Measurements from ENCODE around the gene SIGLEC6.

GRCh38 chr19:51552608-51552995 lies 21.1 kb upstream of the SIGLEC6 start:
- TF ChIP-seq, protein P1, sequence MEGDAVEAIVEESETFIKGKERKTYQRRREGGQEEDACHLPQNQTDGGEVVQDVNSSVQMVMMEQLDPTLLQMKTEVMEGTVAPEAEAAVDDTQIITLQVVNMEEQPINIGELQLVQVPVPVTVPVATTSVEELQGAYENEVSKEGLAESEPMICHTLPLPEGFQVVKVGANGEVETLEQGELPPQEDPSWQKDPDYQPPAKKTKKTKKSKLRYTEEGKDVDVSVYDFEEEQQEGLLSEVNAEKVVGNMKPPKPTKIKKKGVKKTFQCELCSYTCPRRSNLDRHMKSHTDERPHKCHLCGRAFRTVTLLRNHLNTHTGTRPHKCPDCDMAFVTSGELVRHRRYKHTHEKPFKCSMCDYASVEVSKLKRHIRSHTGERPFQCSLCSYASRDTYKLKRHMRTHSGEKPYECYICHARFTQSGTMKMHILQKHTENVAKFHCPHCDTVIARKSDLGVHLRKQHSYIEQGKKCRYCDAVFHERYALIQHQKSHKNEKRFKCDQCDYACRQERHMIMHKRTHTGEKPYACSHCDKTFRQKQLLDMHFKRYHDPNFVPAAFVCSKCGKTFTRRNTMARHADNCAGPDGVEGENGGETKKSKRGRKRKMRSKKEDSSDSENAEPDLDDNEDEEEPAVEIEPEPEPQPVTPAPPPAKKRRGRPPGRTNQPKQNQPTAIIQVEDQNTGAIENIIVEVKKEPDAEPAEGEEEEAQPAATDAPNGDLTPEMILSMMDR (IDR thresholded peaks at IDR 0.05): no peak
- TF ChIP-seq POLR2AphosphoS5 (IDR thresholded peaks at IDR 0.05): no peak

All from transverse colon (tissue), 4 donors.